H1 (cell line): ENCODE data around the gene CADM2.

Experiments
- BCL11A ChIP-seq, 2 experiments: IDR thresholded peaks; one replicate each; pipeline ENCODE4 v1.6.1; 2011; ENCODE audit warnings: low read depth in 2 of 2, low read length in 2 of 2, mild to moderate bottlenecking in 2 of 2
- CREB1 ChIP-seq: IDR thresholded peaks from 2 replicates; pipeline ENCODE4 v1.6.1; 2012; ENCODE audit warnings: inconsistent platforms
- POLR2A ChIP-seq, 2 experiments: IDR thresholded peaks; 1 replicate in 1 of 2; 2 replicates in 1 of 2; pipeline ENCODE4 v1.6.1; 2011; ENCODE audit warnings: low read depth in 2 of 2, low read length in 2 of 2, mild to moderate bottlenecking in 2 of 2; ENCODE audit errors: control extremely low read depth in 1 of 2
- POLR2AphosphoS5 ChIP-seq: IDR thresholded peaks from 2 replicates; pipeline ENCODE4 v1.6.1; 2011; ENCODE audit warnings: low read depth, low read length
- RBBP5 ChIP-seq: IDR thresholded peaks from 2 replicates; pipeline ENCODE4 v1.7.1; 2012; ENCODE audit warnings: low read depth, mild to moderate bottlenecking, inconsistent platforms, low read length, moderate library complexity, borderline replicate concordance
- SIX5 ChIP-seq: IDR thresholded peaks from 2 replicates; pipeline ENCODE4 v1.6.1; 2011; ENCODE audit warnings: mild to moderate bottlenecking, low read depth, low read length
- TF ChIP-seq, protein P1 (sequence below), 3 experiments: IDR thresholded peaks; 1 replicate in 2 of 3; 2 replicates in 1 of 3; pipeline versions ENCODE4 v1.5.1 to v1.6.1; 2011; ENCODE audit warnings: low read length in 3 of 3, mild to moderate bottlenecking in 3 of 3, inconsistent platforms in 2 of 3, low read depth in 1 of 3, moderate library complexity in 1 of 3; ENCODE audit not compliant: insufficient read depth in 1 of 3; ENCODE audit errors: control extremely low read depth in 1 of 3

DNA sequence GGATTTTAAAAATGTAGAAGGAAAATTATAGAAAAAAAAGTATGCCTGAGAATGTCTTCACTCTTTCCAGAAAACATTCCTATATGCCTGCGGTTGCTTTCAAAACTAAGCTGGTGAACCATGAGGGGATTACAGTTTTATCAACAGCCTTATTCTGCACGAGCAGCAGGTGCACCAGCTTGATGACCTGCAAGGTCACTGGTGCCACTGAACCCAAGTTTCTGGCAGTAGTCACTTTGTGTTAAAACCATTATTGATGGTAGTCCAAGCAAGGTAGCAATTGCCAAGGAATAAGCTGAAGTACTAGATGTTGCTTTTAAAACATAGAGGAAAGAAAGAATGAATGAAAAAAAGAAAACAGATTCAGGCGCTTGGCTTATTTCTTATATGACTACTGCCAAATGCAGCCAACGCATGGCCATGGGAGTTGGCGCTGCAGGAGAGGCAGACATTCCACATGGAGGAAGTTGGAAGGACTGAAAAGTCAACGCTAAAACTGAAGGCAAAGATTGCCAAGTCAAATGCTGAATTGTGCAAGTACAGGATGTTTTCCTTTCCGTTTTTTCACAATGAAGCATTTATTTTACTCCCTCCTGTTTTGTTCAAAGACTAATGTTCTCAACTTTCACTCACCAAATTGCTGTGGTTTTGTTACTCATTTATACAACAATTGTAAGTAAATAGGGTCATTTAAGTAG, 601.4 kb downstream of the CADM2 start:
- TF ChIP-seq POLR2AphosphoS5 (no peak), BCL11A (IDR thresholded peaks at IDR 0.05; ENCODE audit: low read depth in 2 of 2, low read length in 2 of 2) (no peak), SIX5 (no peak), POLR2A (IDR thresholded peaks at IDR 0.05; ENCODE audit: control extremely low read depth in 1 of 2, low read depth in 2 of 2, low read length in 2 of 2) (no peak), RBBP5 (no peak), CREB1 (no peak)
- TF ChIP-seq, protein P1, sequence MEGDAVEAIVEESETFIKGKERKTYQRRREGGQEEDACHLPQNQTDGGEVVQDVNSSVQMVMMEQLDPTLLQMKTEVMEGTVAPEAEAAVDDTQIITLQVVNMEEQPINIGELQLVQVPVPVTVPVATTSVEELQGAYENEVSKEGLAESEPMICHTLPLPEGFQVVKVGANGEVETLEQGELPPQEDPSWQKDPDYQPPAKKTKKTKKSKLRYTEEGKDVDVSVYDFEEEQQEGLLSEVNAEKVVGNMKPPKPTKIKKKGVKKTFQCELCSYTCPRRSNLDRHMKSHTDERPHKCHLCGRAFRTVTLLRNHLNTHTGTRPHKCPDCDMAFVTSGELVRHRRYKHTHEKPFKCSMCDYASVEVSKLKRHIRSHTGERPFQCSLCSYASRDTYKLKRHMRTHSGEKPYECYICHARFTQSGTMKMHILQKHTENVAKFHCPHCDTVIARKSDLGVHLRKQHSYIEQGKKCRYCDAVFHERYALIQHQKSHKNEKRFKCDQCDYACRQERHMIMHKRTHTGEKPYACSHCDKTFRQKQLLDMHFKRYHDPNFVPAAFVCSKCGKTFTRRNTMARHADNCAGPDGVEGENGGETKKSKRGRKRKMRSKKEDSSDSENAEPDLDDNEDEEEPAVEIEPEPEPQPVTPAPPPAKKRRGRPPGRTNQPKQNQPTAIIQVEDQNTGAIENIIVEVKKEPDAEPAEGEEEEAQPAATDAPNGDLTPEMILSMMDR (IDR thresholded peaks at IDR 0.05; ENCODE audit: control extremely low read depth in 1 of 3, insufficient read depth in 1 of 3, low read depth in 1 of 3, low read length in 3 of 3), result no peak
